GM12874 (cell line): ENCODE measurements around the gene MCF2L2.

Experiments used
- TF ChIP-seq, protein P1 (sequence below): IDR thresholded peaks from 2 replicates; pipeline ENCODE4 v1.5.1; 2011; ENCODE audit warnings: low read depth, mild to moderate bottlenecking, control low read depth, low read length, moderate library complexity; ENCODE audit not compliant: insufficient read depth

The MCF2L2 gene

DNA sequence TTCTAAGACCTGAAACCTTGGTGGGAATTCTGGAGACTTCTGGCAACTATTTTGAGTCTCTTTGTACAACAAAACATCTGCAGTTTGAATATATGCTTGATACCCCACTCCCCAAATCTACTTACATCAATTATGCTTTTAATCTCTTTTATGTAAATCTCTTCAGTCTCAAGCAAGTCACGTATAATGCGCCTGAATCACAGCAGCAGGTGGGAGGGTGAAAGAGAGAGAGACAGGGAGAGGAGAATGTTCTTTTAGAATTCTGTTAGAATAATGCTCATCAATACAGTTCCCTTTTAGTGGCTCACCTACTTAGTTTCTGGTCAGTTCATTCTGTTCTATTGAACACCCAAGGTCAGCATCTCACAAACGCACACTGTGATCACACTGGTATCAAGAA is 197.6 kb downstream of the MCF2L2 start:
- TF ChIP-seq, protein P1, sequence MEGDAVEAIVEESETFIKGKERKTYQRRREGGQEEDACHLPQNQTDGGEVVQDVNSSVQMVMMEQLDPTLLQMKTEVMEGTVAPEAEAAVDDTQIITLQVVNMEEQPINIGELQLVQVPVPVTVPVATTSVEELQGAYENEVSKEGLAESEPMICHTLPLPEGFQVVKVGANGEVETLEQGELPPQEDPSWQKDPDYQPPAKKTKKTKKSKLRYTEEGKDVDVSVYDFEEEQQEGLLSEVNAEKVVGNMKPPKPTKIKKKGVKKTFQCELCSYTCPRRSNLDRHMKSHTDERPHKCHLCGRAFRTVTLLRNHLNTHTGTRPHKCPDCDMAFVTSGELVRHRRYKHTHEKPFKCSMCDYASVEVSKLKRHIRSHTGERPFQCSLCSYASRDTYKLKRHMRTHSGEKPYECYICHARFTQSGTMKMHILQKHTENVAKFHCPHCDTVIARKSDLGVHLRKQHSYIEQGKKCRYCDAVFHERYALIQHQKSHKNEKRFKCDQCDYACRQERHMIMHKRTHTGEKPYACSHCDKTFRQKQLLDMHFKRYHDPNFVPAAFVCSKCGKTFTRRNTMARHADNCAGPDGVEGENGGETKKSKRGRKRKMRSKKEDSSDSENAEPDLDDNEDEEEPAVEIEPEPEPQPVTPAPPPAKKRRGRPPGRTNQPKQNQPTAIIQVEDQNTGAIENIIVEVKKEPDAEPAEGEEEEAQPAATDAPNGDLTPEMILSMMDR: no peak

DNA sequence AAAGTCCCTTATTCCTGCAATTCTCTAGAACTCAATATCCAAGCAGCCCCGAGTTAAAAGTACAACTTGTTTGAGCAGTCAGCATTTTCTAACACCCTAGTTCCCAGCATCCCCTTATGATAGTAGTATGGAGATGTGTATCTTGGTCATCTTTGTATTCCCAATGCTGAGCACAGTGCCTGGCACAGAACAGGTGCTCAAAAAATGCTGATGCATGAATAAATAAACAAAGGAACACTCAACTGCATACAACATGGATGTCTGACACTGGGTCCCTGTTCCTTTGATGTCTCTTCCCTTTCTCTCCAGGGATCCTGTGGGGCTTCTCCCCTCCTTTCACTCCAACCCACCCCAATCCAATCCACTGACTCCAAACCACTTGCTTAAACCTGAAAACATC is 199.2 kb downstream of the MCF2L2 start:
- TF ChIP-seq, protein P1: no peak

DNA sequence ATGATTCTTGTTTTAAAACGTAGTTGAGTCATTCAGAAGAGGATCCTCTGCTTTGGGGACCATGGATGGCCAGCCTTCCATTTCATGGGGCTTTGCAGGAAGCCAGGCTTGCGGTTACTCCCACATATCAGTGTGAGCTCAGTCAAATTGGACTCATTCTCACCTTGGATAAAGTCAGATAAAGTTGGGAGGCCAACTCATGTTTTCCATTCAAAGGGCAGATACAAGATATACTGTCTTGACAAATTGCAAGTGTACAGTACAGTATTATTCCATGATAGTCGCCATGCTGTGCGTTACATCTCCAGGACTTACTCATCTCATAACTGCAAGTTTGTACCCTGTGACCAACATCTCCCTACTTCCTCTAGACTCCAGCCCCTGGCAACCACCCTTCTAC is 200.8 kb downstream of the MCF2L2 start:
- TF ChIP-seq, protein P1: no peak

DNA sequence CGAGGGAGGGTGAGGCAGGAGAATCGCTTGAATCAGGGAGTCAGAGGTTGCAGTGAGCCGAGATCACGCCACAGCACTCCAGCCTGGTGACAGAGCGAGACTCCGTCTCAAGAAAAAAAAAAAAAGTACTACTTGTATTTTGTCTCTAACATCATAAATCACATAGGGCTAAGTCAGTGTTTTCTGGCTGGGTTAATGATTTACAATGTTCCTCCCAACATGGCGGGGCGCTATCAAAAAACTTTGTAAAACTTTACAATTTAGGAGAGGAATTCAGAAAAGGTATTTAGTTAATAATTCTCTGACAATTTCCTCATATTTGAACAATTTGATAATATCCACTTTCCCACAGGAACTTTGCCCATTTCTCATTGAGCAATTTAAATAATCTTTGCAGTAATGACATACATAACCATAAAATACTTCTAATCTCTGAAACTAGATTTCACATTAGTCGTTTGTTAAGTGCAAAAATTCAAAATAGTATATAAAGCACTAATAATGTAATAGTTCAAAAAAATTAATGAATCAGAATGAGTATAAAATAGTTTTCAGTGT is 202.0 kb downstream of the MCF2L2 start:
- TF ChIP-seq, protein P1: no peak

DNA sequence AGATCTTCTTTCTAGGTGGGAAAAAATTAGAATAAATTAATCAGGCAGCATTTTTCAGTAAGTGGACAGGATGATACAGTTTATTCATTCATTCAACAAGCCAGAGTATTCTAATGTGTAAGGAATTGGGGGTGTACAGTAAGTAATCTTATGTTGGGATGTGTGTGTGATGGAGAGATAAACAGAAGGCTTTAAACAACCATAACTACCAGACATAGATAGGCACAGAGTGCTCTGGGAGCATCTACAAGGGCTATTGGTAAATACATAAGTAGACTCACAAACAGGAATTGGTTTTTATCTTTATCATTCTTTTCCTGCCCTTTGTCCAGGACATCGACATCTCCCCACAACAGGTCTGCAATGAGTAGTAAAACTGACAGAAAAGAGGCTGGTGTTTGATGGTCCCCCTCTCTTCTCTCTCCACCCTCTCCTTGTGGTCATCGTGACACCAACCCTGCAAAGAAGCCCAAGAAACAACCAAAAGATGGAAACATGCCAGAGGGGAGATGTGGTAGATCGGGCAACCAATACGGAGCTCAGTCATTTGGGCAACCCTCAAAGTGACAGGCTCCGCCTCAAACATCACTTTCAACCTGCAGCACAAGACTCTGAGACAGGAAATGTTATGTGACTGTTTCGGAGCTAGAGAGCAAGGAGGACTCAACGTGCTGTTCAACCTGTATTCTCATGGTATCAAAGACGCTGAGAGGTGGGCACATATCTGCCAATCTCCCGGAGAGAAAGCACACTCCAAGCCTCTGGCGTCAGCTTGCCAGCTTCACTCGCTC is 204.0 kb downstream of the MCF2L2 start:
- TF ChIP-seq, protein P1: no peak

DNA sequence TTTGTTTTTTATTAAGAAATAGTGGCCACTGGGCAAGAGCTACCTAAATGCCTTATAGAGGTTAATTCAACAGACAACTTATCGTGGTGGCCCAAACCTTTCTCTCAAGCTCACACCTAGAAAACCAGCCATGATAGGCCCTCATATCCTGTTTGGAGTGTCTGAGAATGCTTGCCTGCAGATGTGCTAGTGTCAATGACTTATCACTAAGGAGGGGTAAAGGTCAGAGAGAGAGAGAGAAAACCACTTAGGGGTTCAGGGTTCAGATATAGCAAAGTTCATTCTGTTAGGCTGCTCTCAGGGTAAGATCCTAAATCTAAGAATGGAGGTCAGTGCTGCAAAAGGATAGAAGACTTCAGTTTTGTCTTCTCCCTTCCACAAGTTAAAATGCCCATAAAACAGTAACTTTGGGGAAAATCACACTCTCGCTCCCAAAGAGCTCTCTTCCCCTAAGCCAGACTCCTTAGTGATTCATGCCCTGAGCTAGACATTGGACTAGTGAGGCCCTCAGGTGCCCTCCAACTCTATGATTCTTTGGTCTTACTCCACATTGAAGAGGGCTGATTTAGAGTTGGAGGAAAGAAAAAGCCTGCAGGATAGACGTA is 205.7 kb downstream of the MCF2L2 start:
- TF ChIP-seq, protein P1: no peak

DNA sequence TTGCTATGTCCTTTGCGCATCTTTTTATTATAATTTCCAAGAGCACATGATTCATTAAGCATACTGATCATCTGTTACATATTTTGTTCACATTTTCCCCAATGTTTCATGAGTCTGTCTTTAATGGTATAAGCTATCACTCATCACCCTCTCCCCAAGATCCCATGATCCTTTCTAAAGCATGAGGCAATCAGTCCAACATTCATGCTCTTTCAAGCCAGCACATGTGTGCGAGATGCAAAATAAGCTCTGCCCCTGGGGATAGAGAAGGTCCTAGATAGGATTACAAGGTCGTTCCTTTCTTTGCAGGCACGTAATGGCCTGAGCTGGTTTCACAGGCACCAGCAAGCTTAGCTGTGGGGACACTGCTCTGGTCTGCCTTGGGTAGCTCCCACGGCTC is 207.6 kb downstream of the MCF2L2 start:
- TF ChIP-seq, protein P1: no peak
